ENCODE measurements around the gene KRTAP5-6.

KRTAP5-6 gene

GRCh38 chr11:1733716-1734640 lies 37.0 kb downstream of the KRTAP5-6 start:
- DNase-seq (ENCODE audit: low spot score) = no peak

- DNase-seq (ENCODE audit: low spot score) = no peak
Measured at GRCh38 chr11:1734641-1735081, 37.7 kb downstream of the KRTAP5-6 start.

- no peak for DNase-seq (ENCODE audit: low spot score)
Measured at GRCh38 chr11:1735271-1735670, 38.3 kb downstream of the KRTAP5-6 start.

GRCh38 chr11:1736447-1736992 lies 39.5 kb downstream of the KRTAP5-6 start:
- DNase-seq (ENCODE audit: low spot score) = no peak

- no peak for DNase-seq (ENCODE audit: low spot score)
Measured at GRCh38 chr11:1737080-1737757, 40.2 kb downstream of the KRTAP5-6 start.

- DNase-seq (ENCODE audit: low spot score) = no peak
Measured at GRCh38 chr11:1738380-1738779, 41.4 kb downstream of the KRTAP5-6 start.

- DNase-seq (ENCODE audit: low spot score) = no peak
Measured at GRCh38 chr11:1739576-1739975, 42.6 kb downstream of the KRTAP5-6 start.

- no peak for DNase-seq (ENCODE audit: low spot score)
Measured at GRCh38 chr11:1740786-1741530, 44.0 kb downstream of the KRTAP5-6 start.

- DNase-seq (ENCODE audit: low spot score) = no peak
Measured at GRCh38 chr11:1741741-1742140, 44.7 kb downstream of the KRTAP5-6 start.

- DNase-seq (ENCODE audit: low spot score) = no peak
Measured at GRCh38 chr11:1742371-1742770, 45.4 kb downstream of the KRTAP5-6 start.

- DNase-seq (ENCODE audit: low spot score) = no peak
Measured at GRCh38 chr11:1742869-1743584, 46.0 kb downstream of the KRTAP5-6 start.

GRCh38 chr11:1743585-1744136 lies 46.7 kb downstream of the KRTAP5-6 start:
- no peak for DNase-seq (ENCODE audit: low spot score)

GRCh38 chr11:1744137-1744886 lies 47.3 kb downstream of the KRTAP5-6 start:
- DNase-seq (ENCODE audit: low spot score) = no peak

GRCh38 chr11:1744891-1745700 lies 48.1 kb downstream of the KRTAP5-6 start:
- DNase-seq (ENCODE audit: low spot score) = no peak

GRCh38 chr11:1745701-1746320 lies 48.8 kb downstream of the KRTAP5-6 start:
- DNase-seq (ENCODE audit: low spot score) = no peak

GRCh38 chr11:1746511-1746931 lies 49.5 kb downstream of the KRTAP5-6 start:
- DNase-seq (ENCODE audit: low spot score) = no peak

GRCh38 chr11:1746956-1747752 lies 50.2 kb downstream of the KRTAP5-6 start:
- DNase-seq (ENCODE audit: low spot score) = no peak

Measured in D341Med (cell line).